Limb (tissue), 2 donors: Measurements from ENCODE around the gene CSF1.
"Not testable (repeated sequence)": the region's sequence is repeated elsewhere in the genome, so short reads cannot be mapped to it uniquely, and the experiment has no call there.

Experiments
- DNase-seq, 2 donors: peaks; one replicate each; pipeline ENCODE4 v3.0.0-alpha.2; 2016; ENCODE audit errors: extremely low spot score in 2 of 2

CSF1 gene, protein sequence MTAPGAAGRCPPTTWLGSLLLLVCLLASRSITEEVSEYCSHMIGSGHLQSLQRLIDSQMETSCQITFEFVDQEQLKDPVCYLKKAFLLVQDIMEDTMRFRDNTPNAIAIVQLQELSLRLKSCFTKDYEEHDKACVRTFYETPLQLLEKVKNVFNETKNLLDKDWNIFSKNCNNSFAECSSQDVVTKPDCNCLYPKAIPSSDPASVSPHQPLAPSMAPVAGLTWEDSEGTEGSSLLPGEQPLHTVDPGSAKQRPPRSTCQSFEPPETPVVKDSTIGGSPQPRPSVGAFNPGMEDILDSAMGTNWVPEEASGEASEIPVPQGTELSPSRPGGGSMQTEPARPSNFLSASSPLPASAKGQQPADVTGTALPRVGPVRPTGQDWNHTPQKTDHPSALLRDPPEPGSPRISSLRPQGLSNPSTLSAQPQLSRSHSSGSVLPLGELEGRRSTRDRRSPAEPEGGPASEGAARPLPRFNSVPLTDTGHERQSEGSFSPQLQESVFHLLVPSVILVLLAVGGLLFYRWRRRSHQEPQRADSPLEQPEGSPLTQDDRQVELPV

DNA sequence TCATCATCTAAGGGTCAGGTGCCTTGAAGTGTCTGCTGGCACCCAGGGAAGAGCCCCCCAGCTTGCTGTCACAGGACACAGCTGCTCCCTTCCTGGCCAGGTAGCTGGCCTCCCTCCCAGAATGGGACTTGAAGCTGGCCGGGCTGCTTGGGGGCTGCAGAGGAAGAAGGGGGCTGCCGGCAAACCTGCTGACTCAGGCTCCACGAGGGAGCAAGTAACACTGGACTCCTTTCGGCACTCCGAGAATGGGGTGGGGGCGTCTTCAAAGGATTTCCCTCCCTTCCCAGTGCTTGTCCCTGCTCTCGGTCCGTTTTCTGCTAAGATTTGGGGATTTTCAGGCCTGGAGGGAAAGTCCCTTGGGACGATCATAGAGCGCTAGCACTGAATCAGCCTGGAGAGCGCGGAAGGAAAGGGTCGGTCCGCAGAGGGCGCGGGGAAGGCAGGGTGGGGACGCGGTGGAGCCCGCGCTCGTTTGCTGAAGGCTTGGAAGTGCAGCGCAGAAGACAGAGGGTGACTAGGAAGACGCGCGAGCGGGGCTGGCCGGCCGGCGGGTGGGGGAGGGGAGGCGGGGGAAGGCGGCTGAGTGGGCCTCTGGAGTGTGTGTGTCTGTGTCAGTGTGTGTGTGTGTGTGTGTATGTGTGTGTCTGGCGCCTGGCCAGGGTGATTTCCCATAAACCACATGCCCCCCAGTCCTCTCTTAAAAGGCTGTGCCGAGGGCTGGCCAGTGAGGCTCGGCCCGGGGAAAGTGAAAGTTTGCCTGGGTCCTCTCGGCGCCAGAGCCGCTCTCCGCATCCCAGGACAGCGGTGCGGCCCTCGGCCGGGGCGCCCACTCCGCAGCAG, at the start of gene CSF1:
TSS of gene CSF1 (plus strand) at position 727 of the 840 bp plus-strand sequence. CDS start 175 bp downstream, outside the sequence.
- peak; percentile 54 to 90 for DNase-seq

DNA sequence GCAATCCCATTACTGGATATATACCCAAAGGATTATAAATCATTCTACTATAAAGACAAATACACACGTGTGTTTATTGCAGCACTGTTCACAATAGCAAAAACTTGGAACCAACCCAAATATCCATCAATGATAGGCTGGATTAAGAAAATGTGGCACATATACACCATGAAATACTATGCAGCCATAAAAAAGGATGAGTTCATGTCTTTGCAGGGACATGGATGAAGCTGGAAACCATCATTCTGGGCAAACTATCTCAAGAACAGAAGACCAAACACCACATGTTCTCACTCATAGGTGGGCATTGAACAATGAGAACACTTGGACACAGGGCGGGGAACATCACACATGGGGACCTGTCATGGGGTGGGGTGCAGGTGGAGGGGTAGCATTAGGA, 49.0 kb upstream of the CSF1 start:
- not testable (repeated sequence) for DNase-seq

DNA sequence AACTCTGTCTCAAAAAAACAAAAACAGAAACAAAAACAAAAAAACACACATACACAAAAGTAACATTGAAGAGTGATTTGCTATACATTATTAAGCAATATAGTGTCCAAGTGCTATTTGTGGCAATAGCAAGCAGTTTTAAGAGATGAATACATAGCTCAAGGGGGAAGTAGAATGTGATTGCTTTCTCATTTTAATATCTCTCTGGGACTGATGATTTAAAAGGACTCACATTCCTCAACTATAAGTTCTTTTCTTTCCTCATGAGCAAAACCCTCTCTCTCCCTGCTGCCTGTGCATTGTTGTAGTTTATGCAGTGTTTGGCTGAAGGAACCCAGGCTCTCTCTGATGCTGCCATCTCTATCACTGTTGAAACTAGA, 47.0 kb upstream of the CSF1 start:
- no peak for DNase-seq

DNA sequence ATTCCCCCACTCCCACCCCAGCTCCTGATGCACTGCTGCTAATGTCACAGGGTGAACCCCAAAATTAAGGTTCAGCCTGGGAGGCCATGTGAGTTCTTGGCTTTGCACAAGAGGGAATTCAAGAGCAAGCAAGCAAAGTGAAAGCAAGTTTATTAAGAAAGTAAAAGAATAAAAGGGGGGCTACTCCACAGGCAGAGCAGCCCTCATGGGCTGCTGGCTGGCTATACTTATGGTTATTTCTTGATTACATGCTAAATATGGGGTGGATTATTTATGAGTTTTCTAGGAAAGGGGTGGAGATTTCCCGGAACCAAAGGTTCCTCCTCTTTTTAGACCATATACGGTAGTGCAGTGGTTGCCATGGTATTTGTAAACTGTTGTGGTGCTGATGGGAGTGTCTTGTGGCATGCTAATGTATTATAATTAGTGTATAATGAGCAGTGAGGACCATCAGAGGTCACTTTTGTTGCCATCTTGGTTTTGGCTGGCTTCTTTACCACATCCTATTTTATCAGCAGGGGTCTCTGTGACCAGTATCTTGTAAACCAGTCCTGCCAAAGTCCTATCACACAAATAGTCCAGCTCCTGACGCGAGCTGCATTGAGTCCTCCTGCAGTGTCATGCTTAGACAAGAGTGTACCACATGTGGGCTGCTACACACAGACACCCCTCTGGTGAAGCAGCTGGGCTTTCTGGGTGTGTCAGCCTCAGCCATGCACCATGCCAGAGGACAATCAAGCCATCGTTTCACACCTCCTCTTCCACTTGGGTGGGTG, 46.4 kb upstream of the CSF1 start:
- DNase-seq = peak in 1 of 2 donors; percentile 34

DNA sequence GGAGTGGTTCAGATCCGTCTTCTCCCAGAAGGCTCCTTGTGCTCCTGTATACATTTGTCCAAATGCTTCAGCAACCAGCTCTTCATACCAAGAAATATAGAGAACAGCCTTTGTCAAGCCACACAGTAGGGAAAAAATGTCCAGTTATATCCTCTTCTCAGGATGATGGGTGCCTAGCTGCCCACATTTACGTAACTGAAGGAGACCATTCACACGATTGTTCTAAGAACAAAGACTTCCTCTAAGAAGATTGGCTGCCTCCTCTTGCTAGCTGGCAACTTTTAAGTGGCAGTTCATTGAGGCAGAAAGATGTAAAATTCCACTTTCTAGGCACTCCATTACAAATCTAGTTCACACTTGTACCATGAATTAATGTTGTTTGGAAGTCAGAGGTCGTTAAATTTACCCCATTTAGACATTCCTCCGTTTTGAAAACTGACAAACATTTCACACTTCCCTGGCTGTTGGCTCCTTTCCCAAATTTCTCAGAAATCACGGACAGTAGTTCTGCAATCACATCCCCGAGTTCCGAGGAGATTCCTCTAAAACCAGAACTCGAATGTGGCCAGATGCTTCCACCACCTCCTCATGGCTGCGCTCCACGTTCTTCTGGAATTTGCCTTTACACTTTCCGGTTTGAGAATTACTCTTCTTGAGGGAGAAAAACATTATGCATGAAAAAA, 45.6 kb upstream of the CSF1 start:
- DNase-seq = no peak

DNA sequence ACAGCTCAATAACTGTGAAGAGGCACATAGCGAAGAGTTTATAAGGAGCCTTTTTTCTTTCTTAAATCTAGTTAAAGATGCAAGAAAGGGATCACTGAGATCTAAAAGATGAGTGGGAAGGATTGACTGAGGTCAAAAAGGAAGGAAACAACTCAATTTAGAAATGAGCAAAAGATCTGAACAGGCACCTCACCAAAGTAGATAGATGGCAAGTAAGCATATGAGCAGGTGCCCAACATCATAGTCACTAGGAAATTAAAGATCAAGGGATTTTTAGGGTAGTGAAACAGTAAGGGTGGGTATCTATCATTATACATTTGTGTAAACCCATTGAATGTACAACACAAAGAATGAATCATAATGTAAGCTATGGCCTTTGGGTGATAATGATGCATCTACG, 44.6 kb upstream of the CSF1 start:
- no peak for DNase-seq

DNA sequence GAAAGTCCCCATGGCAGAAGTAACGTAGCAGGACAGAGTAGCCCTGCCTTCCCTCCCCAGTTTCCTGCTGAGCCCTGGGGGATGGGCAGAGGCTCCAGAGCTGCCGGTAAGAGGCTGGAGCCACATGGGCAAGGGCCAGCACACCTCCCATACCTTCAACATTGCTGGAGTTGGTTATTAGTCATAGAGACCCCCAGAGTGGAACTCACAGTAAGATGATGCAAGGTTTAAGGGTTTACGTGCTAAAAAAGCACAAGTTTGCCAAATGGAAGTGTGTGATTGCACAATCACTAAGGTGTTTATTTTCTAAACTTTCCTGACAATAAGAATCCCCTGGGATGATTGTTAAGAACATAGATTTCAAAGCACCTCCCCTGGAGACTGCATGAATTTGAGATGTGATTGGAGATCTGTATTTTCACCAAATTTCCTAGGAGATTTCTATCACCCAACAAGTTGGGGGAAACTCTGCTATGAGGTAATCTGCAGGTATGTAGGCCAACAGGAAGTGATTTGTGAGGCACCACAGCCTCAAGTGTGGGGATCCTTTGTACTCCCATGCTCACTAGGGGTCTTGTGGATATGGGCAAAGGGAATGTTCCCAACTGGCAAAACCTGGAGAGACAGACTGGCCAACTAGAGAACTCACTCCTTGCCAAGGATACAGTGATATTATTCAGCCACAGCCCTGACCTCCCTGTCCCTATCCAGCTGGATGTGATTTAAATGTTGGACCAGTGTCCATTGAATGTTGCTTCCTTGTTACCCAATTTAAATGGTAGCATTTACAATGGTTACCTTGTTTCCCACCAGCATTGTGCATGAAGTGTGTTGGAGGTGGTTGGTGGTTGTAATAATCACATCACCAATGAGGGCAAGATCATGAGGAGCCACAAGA, 37.1 kb upstream of the CSF1 start:
- DNase-seq = no peak

DNA sequence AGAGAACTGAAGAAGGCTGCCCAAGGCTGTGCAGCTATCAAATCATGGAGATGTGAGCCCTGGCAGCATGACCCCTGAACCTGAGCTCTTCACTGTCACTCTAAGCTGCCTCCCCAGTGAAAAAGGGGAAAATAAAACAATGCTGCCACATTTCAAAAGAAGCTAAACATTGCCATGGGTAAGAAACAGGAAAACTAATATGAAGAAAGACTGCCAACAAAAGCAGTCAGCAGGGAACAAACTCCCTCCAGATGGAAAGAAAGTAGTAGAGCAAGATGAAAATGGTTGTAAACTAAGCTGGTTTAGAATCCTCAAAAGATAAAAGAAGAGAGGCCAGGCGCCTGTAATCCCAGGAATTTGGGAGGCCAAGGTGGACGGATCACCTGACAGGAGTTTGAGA, 36.2 kb upstream of the CSF1 start:
- no peak for DNase-seq

DNA sequence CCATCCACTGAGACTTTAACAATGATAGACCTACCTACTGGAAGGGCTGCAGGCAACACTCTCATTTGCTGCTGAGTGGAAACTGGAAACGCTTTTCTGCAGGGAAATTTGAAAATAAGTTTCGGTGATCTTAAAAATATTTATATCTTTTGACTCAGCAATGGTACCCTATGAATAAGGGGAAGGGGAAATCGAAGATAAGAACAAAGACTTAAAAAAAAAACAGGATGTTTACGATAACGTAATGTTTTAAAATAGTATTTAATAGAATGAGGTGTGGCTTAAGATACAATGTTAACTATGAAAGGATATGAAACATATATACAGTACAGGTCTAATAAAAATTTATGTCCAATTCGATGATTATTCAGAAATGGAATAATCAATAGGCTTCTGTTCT, 34.8 kb upstream of the CSF1 start:
- no peak for DNase-seq

DNA sequence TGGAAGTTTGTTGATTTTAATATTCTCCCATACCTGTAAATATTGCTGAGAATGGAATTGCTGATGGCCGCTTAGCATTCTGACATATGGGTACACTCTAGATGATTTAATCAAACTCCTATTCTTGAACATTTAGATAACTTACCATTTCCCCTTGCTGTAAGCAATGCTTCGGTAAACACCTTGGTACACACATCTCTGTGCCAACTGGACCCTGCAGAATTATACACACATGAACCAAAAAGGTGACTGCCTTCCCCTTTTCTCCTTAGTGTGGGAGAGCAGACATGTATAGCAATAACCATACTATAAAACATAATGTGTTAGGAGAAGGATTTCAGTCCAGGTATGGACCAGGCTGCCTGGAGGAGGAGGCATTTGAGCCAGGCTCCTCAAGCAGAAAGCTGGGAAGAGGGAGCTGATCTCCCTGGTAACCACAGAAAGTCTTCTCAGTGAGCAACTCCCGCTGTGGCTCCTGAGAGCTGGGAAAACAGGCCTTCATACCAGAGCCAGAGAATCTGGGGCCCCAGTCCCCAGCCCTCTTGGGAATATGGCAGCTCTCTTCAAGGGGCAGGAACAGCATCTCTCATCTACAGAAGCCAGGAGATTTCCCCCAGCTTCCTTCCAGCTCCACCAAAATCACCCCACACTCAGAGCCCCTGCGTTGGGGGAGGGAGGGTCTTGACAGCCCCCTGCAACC, 33.9 kb upstream of the CSF1 start:
- DNase-seq = no peak

DNA sequence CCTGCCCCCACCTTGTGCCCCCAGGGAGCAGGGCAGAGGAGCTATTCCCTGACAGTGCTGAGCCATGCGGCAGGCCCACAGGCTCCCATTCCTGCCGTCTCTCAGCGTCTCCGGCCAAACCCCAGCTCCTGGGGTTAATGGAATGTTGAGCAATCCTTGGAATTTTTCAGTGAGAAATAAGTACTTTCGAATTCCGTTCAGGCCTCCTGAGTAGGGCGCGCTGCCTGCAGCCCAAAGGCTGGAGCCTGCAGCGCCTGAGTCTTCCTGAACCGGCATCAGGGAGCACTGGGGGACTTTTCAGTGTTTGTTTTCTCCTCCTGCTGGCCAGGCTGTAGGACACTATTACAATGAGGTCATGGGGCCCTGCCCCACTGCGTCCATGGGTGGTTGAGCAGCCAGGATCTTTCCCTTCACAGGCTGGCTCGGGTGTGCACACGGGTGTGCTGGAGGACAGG, 33.3 kb upstream of the CSF1 start:
- peak; percentile 57 to 69 for DNase-seq

DNA sequence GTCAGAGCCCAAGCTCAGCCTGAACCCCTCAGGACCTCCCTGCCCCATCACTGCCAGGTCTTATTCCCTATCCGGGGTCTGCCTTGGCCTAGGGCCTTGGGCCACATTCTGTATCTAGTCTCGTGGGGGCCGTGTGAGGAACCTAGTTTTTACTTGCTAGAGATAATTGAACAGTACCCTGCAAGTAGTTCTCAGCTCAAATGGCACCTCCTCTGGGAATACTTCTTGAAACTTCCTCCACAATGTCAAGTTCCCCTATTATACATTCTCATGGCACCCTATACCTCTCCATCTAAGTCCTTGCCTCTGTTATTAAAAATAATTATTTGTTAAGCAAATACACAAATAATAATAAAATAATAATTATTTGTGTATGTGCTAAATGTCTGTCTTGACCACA, 32.9 kb upstream of the CSF1 start:
- DNase-seq = no peak

DNA sequence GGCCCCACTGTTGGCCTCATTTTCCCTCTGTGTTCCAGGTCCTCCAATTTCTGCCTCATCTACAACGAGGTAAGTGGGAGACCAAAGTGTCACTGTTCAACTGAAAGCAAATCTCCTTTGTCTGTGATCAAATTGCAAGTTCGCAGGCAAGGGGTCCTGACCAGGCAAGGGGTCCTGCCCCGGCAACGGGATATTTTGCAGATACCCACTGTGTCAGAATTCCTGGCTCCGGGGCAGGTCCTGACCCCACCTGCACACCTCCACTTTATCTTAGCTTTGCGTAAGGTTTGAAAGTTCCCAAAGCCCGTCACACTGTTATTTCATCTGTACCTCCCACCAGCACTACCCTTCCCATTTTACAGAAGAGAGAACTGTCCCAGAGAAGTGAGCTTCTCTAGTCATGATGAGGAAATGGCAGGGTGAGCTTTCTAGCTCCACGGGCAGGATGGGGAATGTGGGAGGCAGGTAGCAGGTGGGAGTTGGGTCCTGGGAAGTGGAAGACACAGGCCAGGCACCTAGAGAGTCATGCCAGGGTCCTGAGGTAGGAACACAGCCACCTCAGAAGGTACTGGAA, 32.0 kb upstream of the CSF1 start:
- DNase-seq = no peak

DNA sequence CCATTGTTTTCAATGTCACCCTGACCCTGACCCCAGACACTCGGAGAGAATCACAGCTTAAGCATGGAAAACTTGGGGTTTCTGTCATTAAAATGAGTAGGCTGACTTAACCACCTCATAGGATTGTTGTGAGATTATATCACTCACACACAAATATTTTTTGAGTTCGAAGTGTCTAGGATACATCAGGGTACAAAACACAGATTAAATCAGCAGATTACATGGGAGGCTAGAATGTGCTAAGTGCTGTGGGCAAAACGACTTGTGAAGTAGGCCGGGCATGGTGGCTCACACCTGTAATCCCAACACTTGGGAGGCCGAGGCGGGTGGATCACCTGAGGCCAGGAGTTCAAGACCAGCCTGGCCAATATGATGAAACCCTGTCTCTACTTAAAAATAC, 31.3 kb upstream of the CSF1 start:
- DNase-seq = not testable (repeated sequence)

DNA sequence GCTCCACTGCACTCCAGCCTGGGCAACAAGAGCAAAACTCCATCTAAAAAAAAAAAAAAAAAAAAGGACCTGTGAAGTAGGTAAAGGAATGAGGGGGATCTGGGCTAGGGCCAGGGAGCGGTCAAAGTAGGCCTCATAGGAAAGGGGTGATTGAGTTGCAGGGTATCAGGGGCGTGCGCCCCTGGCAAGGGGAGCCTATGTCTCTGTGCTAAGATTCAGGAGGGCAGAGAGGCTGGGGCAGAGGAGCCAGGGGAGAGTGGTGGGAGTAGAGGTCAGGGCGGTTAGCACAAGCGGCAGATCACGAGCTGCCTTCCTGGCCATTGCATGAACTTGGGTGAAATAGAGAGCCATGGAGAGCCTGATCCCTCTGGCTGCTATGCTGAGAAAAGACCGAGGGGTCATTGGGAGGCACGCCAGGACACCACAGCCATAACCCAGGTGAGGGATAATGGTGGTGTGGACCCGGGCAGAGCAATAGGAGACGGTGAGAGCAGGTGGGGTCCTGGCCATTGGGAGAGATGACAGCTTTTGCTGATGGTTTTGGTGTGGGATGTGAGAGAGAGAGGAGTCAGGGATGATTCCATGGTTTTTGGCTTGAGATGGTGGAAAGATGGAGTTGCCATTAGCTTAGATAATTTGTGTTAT, 30.6 kb upstream of the CSF1 start:
- no peak for DNase-seq

DNA sequence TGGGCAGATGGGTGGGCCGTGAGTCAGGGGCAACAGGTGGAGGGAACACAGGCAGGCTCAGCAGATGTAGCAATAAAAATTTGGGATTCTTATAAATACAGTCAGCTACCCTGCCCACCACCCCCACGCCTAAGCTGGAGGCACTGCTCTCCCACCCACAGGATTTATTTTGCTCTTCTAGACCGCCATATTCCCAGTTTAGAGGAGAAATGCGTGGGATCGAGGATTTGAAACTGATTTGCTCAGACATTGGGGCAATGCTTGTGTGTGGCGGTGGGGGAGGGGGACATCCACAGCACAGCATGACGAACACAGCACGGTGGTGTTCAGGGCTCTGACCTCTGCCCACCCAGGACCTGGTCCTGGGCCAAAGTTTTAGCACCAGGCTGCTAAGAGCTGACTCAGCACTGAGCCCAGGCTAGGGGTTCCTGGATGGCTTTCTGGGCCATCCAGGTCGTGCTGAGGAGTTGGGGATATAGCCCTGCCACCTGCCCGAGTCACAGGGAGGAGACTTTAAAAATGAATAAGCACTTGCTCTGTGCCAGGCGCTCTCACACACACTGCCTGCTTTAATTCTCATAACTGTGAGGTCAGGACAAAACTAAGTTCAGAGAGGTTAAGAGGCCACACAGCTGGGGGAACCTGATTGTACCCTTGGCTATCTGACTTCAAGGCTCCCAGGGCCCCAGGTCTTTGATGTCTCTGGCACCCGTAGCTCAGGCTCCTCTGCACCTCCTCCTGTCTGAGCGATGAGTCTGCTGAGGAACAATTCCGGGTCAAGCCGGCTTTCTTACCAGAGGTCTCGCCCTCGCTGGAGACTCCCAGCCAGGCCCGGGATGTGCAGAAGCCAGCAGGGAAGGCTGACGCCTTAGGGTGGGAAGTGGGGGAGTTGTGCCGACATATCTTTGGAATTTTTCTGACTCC, 29.4 kb upstream of the CSF1 start:
- no peak for DNase-seq

DNA sequence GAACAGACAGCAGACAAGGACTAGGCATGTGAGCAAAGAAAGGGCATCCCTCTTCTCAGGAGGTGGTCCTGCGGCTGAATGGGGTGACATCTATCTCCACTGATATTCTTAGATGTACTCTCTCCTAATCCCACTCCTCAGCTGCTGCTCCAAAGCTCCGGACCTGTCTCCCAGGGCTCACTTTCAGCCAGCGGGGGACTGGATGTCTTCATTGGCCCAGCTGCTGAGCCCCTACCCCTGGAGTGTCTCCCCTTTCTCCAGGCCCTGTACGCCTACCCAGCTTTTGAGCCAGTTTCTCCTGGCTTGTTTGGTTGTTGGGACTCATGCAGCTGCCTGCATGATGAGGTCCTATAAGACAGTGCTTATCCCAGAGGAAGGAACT, 28.8 kb upstream of the CSF1 start:
- DNase-seq = no peak
